ENCODE measurements around the gene ZNF784. TPM values are rescaled to one million over a fixed set of nuclear protein-coding genes. Genes with fewer than 3 reads are reported as not detected.

ZNF784 gene
- total RNA-seq, 1 experiment from 2014 or later = 9.9 TPM

DNA sequence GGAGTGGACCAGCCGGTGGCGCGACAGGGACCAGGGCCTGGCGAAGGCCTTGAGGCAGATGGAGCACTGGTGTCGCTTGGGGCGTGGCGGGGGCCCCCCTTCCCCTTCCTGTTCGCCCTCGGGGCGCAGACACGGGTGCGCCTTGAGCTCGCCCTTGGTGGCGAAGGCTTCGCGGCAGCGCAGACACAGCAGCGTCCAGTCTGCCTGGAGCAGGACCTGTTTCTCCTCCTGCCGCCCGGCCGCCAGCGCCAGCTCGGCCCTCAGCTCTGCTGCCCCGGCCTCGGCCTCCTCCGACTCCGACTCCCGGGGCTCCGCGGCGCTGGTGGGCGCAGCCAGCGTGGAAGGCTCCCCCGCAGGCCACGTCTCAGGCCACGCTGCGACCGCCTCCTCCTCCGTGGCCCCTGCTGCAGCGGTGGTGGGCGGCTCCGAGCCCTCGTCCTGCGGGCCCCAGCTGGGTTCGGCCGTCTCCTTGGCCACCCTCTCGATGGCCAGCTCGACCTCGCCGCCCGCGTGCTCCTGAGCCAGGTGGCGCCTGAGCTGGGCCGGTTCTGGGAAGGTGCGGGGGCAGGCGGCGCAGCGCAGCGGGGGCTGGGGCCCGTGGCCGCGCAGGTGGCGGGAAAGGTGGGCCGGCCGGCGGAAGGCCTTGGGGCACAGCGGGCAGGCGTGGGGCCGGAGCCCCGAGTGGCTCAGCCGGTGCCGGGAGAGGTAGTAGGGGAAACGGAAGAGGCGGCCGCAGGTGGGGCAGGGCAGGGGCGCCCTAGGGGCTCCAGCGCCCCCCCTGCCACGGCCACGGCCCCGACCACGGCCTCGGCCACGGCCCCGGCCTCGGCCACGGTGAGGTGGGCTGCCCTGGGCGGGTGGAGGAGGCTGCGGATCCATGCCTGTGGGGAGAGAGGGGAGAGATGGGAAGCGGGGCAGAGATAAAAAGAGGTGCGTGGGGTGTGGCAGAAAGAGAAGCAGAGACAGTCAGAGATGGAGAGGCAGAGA lies 45.3 kb downstream of the ZNF784 start (continued):
- TF ChIP-seq, protein P1, sequence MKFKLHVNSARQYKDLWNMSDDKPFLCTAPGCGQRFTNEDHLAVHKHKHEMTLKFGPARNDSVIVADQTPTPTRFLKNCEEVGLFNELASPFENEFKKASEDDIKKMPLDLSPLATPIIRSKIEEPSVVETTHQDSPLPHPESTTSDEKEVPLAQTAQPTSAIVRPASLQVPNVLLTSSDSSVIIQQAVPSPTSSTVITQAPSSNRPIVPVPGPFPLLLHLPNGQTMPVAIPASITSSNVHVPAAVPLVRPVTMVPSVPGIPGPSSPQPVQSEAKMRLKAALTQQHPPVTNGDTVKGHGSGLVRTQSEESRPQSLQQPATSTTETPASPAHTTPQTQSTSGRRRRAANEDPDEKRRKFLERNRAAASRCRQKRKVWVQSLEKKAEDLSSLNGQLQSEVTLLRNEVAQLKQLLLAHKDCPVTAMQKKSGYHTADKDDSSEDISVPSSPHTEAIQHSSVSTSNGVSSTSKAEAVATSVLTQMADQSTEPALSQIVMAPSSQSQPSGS (CRISPR knock-in tag; IDR thresholded peaks at IDR 0.05; ENCODE audit: borderline replicate concordance, low read depth) = no peak
- no peak for TF ChIP-seq ESRRA (CRISPR knock-in tag; IDR thresholded peaks at IDR 0.05; ENCODE audit: borderline replicate concordance)
- TF ChIP-seq, protein P2, sequence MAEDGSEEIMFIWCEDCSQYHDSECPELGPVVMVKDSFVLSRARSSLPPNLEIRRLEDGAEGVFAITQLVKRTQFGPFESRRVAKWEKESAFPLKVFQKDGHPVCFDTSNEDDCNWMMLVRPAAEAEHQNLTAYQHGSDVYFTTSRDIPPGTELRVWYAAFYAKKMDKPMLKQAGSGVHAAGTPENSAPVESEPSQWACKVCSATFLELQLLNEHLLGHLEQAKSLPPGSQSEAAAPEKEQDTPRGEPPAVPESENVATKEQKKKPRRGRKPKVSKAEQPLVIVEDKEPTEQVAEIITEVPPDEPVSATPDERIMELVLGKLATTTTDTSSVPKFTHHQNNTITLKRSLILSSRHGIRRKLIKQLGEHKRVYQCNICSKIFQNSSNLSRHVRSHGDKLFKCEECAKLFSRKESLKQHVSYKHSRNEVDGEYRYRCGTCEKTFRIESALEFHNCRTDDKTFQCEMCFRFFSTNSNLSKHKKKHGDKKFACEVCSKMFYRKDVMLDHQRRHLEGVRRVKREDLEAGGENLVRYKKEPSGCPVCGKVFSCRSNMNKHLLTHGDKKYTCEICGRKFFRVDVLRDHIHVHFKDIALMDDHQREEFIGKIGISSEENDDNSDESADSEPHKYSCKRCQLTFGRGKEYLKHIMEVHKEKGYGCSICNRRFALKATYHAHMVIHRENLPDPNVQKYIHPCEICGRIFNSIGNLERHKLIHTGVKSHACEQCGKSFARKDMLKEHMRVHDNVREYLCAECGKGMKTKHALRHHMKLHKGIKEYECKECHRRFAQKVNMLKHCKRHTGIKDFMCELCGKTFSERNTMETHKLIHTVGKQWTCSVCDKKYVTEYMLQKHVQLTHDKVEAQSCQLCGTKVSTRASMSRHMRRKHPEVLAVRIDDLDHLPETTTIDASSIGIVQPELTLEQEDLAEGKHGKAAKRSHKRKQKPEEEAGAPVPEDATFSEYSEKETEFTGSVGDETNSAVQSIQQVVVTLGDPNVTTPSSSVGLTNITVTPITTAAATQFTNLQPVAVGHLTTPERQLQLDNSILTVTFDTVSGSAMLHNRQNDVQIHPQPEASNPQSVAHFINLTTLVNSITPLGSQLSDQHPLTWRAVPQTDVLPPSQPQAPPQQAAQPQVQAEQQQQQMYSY (CRISPR knock-in tag; IDR thresholded peaks at IDR 0.05) = no peak
- TF ChIP-seq, protein P3, sequence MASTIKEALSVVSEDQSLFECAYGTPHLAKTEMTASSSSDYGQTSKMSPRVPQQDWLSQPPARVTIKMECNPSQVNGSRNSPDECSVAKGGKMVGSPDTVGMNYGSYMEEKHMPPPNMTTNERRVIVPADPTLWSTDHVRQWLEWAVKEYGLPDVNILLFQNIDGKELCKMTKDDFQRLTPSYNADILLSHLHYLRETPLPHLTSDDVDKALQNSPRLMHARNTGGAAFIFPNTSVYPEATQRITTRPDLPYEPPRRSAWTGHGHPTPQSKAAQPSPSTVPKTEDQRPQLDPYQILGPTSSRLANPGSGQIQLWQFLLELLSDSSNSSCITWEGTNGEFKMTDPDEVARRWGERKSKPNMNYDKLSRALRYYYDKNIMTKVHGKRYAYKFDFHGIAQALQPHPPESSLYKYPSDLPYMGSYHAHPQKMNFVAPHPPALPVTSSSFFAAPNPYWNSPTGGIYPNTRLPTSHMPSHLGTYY (CRISPR knock-in tag; IDR thresholded peaks at IDR 0.05) = no peak
- no peak for TF ChIP-seq JAZF1 (CRISPR knock-in tag; IDR thresholded peaks at IDR 0.05)
- TF ChIP-seq, protein P4, sequence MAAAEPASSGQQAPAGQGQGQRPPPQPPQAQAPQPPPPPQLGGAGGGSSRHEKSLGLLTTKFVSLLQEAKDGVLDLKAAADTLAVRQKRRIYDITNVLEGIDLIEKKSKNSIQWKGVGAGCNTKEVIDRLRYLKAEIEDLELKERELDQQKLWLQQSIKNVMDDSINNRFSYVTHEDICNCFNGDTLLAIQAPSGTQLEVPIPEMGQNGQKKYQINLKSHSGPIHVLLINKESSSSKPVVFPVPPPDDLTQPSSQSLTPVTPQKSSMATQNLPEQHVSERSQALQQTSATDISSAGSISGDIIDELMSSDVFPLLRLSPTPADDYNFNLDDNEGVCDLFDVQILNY (CRISPR knock-in tag; IDR thresholded peaks at IDR 0.05) = no peak
- TF ChIP-seq ZNF317 (CRISPR knock-in tag; IDR thresholded peaks at IDR 0.05; ENCODE audit: borderline replicate concordance, low read depth) = no peak

DNA sequence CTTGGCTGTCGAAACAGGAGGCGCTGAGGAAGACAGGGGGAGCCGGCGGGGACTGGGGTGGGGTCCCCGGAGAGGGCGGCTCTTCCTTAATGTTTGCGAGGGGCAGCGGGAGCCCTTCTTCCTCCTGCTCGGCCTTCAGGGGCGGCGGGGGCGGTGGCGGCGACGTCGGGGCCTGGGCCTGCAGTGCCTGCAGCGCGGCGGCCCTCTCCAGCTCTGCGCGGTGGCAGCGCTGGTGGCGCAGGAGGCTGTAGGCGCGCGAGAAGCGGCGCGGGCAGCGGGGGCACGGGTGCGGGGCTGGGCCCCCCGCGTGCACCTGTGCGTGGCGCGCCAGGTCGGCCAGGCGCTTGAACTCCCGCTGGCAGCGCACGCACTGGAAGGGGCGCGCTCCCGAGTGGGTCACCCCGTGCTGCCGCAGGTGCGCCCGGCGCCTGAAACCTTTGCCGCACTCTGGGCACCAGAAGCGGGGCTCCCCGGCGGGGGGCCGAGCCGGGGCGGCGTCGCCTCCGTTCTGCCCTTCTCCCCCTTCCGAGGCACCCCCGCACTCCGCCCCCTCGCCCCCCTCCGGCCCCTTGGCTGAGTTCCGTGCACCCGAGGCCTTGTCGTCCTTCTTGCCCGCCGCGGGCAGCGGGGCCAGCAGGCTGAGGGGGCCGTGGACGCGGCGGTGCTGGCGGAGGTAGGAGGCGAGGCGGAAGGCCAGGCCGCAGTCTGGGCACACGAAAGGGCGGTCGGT lies 46.2 kb downstream of the ZNF784 start:
- DNase-seq (ENCODE audit: low spot score) = no peak
- peaks cover 13% of the 10 kb centered on the region for H3K36me3 Mint-ChIP-seq
- no peak overlapping the region for H3K4me3 Mint-ChIP-seq
- H3K4me1 Mint-ChIP-seq = peaks cover 5% of the 10 kb centered on the region
- ChIA-PET POLR2A (no interaction called here), CTCF (no interaction called here)
- H3K27me3 Mint-ChIP-seq (ENCODE audit: low read depth) = no peaks in the 10 kb centered on the region; the same call in 1 of the 2 replicates
- H3K9me3 Mint-ChIP-seq = no peaks in the 10 kb centered on the region
- no peak overlapping the region for H3K27ac Mint-ChIP-seq
- ATAC-seq = no peak
- TF ChIP-seq PRRX2 (CRISPR knock-in tag; IDR thresholded peaks at IDR 0.05) (no peak), KAT7 (CRISPR knock-in tag; IDR thresholded peaks at IDR 0.05; ENCODE audit: borderline replicate concordance) (no peak), OVOL2 (CRISPR knock-in tag; IDR thresholded peaks at IDR 0.05; ENCODE audit: borderline replicate concordance) (no peak), ESRRA (CRISPR knock-in tag; IDR thresholded peaks at IDR 0.05; ENCODE audit: borderline replicate concordance) (no peak), ZNF219 (CRISPR knock-in tag; IDR thresholded peaks at IDR 0.05; ENCODE audit: borderline replicate concordance) (no peak), TEAD4 (CRISPR knock-in tag; IDR thresholded peaks at IDR 0.05) (no peak), ELF4 (CRISPR knock-in tag; IDR thresholded peaks at IDR 0.05; ENCODE audit: low read depth) (no peak), SMAD4 (CRISPR knock-in tag; IDR thresholded peaks at IDR 0.05) (no peak), GABPB1 (CRISPR knock-in tag; IDR thresholded peaks at IDR 0.05) (no peak), EMX1 (CRISPR knock-in tag; IDR thresholded peaks at IDR 0.05) (no peak)
- TF ChIP-seq, protein P5, sequence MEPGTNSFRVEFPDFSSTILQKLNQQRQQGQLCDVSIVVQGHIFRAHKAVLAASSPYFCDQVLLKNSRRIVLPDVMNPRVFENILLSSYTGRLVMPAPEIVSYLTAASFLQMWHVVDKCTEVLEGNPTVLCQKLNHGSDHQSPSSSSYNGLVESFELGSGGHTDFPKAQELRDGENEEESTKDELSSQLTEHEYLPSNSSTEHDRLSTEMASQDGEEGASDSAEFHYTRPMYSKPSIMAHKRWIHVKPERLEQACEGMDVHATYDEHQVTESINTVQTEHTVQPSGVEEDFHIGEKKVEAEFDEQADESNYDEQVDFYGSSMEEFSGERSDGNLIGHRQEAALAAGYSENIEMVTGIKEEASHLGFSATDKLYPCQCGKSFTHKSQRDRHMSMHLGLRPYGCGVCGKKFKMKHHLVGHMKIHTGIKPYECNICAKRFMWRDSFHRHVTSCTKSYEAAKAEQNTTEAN (CRISPR knock-in tag; IDR thresholded peaks at IDR 0.05) = no peak
- TF ChIP-seq, protein P6, sequence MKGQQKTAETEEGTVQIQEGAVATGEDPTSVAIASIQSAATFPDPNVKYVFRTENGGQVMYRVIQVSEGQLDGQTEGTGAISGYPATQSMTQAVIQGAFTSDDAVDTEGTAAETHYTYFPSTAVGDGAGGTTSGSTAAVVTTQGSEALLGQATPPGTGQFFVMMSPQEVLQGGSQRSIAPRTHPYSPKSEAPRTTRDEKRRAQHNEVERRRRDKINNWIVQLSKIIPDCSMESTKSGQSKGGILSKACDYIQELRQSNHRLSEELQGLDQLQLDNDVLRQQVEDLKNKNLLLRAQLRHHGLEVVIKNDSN (CRISPR knock-in tag; IDR thresholded peaks at IDR 0.05) = no peak
- TF ChIP-seq, protein P7, sequence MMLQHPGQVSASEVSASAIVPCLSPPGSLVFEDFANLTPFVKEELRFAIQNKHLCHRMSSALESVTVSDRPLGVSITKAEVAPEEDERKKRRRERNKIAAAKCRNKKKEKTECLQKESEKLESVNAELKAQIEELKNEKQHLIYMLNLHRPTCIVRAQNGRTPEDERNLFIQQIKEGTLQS (CRISPR knock-in tag; conservative IDR thresholded peaks at IDR 0.05) = no peak
- TF ChIP-seq, protein P8, sequence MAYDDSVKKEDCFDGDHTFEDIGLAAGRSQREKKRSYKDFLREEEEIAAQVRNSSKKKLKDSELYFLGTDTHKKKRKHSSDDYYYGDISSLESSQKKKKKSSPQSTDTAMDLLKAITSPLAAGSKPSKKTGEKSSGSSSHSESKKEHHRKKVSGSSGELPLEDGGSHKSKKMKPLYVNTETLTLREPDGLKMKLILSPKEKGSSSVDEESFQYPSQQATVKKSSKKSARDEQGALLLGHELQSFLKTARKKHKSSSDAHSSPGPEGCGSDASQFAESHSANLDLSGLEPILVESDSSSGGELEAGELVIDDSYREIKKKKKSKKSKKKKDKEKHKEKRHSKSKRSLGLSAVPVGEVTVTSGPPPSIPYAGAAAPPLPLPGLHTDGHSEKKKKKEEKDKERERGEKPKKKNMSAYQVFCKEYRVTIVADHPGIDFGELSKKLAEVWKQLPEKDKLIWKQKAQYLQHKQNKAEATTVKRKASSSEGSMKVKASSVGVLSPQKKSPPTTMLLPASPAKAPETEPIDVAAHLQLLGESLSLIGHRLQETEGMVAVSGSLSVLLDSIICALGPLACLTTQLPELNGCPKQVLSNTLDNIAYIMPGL (CRISPR knock-in tag; IDR thresholded peaks at IDR 0.05) = no peak
- TF ChIP-seq, protein P9, sequence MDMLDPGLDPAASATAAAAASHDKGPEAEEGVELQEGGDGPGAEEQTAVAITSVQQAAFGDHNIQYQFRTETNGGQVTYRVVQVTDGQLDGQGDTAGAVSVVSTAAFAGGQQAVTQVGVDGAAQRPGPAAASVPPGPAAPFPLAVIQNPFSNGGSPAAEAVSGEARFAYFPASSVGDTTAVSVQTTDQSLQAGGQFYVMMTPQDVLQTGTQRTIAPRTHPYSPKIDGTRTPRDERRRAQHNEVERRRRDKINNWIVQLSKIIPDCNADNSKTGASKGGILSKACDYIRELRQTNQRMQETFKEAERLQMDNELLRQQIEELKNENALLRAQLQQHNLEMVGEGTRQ (CRISPR knock-in tag; IDR thresholded peaks at IDR 0.05) = no peak
